ENCODE data around the gene GFPT2.
A peak's percentile ranks its signal among the peaks of the same experiment; 100 is the strongest.

Gene GFPT2

GRCh38 chr5:180332861-180333260 is 20.3 kb downstream of the GFPT2 start:
- DNase-seq = no peak

- DNase-seq = no peak
Observed at GRCh38 chr5:180332051-180332517, 21.1 kb downstream of the GFPT2 start.

GRCh38 chr5:180331647-180331950 is 21.5 kb downstream of the GFPT2 start:
- DNase-seq = no peak

- no peak for DNase-seq
Observed at GRCh38 chr5:180330810-180331646, 22.1 kb downstream of the GFPT2 start.

GRCh38 chr5:180330270-180330648 is 22.9 kb downstream of the GFPT2 start:
- DNase-seq = no peak

- DNase-seq = no peak
Observed at GRCh38 chr5:180329606-180330269, 23.4 kb downstream of the GFPT2 start.

GRCh38 chr5:180329138-180329435 is 24.0 kb downstream of the GFPT2 start:
- DNase-seq = no peak

- DNase-seq = peak; percentile 7
Observed at GRCh38 chr5:180328296-180329137, 24.6 kb downstream of the GFPT2 start.

GRCh38 chr5:180326989-180327565 is 26.1 kb downstream of the GFPT2 start:
- DNase-seq = no peak

- no peak for DNase-seq
Observed at GRCh38 chr5:180324601-180324950, 28.6 kb downstream of the GFPT2 start.

- DNase-seq = no peak
Observed at GRCh38 chr5:180323941-180324600, 29.1 kb downstream of the GFPT2 start.

GRCh38 chr5:180323160-180323559 is 30.0 kb downstream of the GFPT2 start:
- DNase-seq = no peak

GRCh38 chr5:180318456-180319089 is 34.6 kb downstream of the GFPT2 start:
- DNase-seq = no peak

GRCh38 chr5:180316586-180316985 is 36.5 kb downstream of the GFPT2 start:
- no peak for DNase-seq

GRCh38 chr5:180315762-180316212 is 37.3 kb downstream of the GFPT2 start:
- peak; percentile 7 for DNase-seq

- peak; percentile 83 for DNase-seq
Observed at GRCh38 chr5:180313677-180314505, 39.2 kb downstream of the GFPT2 start.

GRCh38 chr5:180311216-180311615 is 41.9 kb downstream of the GFPT2 start:
- no peak for DNase-seq

GRCh38 chr5:180306796-180307195 is 46.3 kb downstream of the GFPT2 start:
- DNase-seq = no peak

GRCh38 chr5:180305481-180305880 is 47.7 kb downstream of the GFPT2 start:
- no peak for DNase-seq

- no peak for DNase-seq
Observed at GRCh38 chr5:180304431-180305375, 48.4 kb downstream of the GFPT2 start.
